Measurements from ENCODE around the gene SIRPD. TPM values are rescaled to one million over a fixed set of nuclear protein-coding genes. Genes with fewer than 3 reads are reported as not detected.

SIRPD gene
- total RNA-seq, 1 donor from 2014 or later: not detected

DNA sequence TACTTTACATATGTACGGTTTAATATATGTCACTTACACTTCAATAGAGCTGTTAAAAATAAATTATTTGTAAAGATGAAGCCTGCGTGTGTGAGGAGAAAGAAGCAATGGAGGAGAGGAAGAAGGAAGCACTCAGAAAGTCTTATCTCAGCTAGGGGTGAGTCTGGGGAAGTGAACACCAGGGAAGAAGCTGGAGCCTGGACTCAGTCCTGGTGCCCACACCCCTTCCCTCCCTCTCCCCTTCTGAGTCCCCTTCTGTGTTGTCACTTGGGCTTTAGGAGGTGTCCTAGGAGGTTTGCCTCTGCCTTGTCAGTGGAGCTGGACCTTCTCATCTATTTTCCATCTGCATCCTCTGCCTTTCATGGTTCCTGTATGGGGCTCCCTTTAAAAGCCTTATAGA is 68.2 kb downstream of the SIRPD start:
- no peaks in the 10 kb centered on the region for H3K4me1 Mint-ChIP-seq (ENCODE audit: low read depth, unreplicated experiment)

DNA sequence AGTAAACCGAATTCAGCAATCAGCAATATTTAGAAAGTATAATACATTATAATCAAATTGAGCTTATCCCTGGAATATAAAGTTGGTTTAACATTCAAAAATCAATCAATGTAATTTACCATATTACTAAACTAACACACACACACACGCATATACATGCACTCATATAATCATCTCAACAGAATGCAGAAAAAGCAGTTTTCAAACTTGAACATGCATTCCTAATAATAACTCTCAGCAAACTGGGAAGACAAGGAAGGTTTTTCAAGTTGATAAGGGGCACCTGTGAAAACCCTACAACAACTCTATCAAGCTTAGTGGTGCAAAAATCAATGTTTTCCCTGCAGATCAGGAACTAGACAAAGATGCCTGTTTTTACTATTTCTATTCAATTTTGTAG is 70.9 kb downstream of the SIRPD start:
- Mint-ChIP-seq H3K36me3 (ENCODE audit: unreplicated experiment) (no peaks in the 10 kb centered on the region), H3K4me3 (ENCODE audit: unreplicated experiment) (no peak overlapping the region), H3K27me3 (ENCODE audit: unreplicated experiment) (no peaks in the 10 kb centered on the region), H3K27ac (ENCODE audit: unreplicated experiment) (no peak overlapping the region), H3K4me1 (ENCODE audit: low read depth, unreplicated experiment) (no peaks in the 10 kb centered on the region), H3K9me3 (ENCODE audit: unreplicated experiment) (no peaks in the 10 kb centered on the region)
- TF ChIP-seq, protein P1, sequence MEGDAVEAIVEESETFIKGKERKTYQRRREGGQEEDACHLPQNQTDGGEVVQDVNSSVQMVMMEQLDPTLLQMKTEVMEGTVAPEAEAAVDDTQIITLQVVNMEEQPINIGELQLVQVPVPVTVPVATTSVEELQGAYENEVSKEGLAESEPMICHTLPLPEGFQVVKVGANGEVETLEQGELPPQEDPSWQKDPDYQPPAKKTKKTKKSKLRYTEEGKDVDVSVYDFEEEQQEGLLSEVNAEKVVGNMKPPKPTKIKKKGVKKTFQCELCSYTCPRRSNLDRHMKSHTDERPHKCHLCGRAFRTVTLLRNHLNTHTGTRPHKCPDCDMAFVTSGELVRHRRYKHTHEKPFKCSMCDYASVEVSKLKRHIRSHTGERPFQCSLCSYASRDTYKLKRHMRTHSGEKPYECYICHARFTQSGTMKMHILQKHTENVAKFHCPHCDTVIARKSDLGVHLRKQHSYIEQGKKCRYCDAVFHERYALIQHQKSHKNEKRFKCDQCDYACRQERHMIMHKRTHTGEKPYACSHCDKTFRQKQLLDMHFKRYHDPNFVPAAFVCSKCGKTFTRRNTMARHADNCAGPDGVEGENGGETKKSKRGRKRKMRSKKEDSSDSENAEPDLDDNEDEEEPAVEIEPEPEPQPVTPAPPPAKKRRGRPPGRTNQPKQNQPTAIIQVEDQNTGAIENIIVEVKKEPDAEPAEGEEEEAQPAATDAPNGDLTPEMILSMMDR (IDR thresholded peaks at IDR 0.05; ENCODE audit: partially characterized antibody, unreplicated experiment): no peak
- DNase-seq: no peak

More for the DNA sequence above, 68.2 kb downstream of the SIRPD start:
- Mint-ChIP-seq H3K4me3 (ENCODE audit: unreplicated experiment) (no peak overlapping the region), H3K9me3 (ENCODE audit: unreplicated experiment) (no peaks in the 10 kb centered on the region), H3K27me3 (ENCODE audit: unreplicated experiment) (peaks cover 1% of the 10 kb centered on the region), H3K27ac (ENCODE audit: unreplicated experiment) (no peak overlapping the region), H3K36me3 (ENCODE audit: unreplicated experiment) (no peaks in the 10 kb centered on the region)
- no peak for DNase-seq
- TF ChIP-seq, protein P1 (IDR thresholded peaks at IDR 0.05; ENCODE audit: partially characterized antibody, unreplicated experiment): no peak

DNA sequence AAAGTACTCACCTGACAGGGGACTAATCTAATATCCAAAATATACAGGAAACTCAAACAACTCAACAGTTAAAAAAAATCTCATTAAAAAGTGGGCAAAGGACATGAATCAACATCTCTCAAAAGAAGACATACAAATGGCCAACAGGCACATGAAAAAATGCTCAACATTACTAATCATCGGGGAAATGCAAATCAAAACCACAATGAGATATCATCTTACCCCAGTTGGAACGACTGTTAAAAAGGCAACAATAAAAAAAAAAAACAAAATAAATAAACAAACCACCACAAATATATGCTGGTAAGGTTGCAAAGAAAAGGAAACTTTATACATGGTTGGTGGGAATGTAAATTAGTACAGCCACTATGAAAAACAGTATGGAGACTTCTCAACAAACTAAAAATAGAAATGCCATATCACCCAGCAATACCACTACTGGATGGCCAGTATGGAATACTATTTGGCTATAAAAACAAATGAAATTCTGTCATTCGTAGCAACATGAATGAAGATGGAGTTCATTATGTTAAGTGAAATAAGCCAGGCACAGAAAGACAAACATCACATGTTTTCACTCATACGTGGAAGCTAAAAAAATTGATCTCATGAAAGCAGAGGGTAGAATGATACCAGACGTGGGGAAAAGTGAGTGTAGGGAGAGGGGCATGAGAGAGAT is 72.9 kb downstream of the SIRPD start:
- TF ChIP-seq, protein P1 (IDR thresholded peaks at IDR 0.05; ENCODE audit: partially characterized antibody, unreplicated experiment): no peak
- DNase-seq: no peak
- H3K36me3 Mint-ChIP-seq (ENCODE audit: unreplicated experiment): no peaks in the 10 kb centered on the region
- H3K9me3 Mint-ChIP-seq (ENCODE audit: unreplicated experiment): no peaks in the 10 kb centered on the region
- H3K4me1 Mint-ChIP-seq (ENCODE audit: low read depth, unreplicated experiment): no peaks in the 10 kb centered on the region
- no peak overlapping the region for H3K27ac Mint-ChIP-seq (ENCODE audit: unreplicated experiment)
- H3K27me3 Mint-ChIP-seq (ENCODE audit: unreplicated experiment): no peaks in the 10 kb centered on the region
- no peak overlapping the region for H3K4me3 Mint-ChIP-seq (ENCODE audit: unreplicated experiment)

Other genes starting within 250 kb of the SIRPD start
- 4.0 TPM for gene SDCBP2, start 228.6 kb downstream of the SIRPD start, total RNA-seq (ENCODE audit: unreplicated experiment)
- gene FKBP1A, start 164.7 kb downstream of the SIRPD start, total RNA-seq (ENCODE audit: unreplicated experiment): 350 TPM
- 71.4 TPM for gene NSFL1C, start 90.9 kb downstream of the SIRPD start, total RNA-seq (ENCODE audit: unreplicated experiment)
- not detected for gene SIRPB2, start 66.3 kb downstream of the SIRPD start, total RNA-seq (ENCODE audit: unreplicated experiment)
- not detected for gene SIRPB1, start 62.3 kb upstream of the SIRPD start, total RNA-seq (ENCODE audit: unreplicated experiment)
- not detected for gene SIRPG, start 100.1 kb upstream of the SIRPD start, total RNA-seq (ENCODE audit: unreplicated experiment)

Measured in glutamatergic neuron (in vitro differentiated cells).